ENCODE results near the gene LUC7L3.

Gene LUC7L3

DNA sequence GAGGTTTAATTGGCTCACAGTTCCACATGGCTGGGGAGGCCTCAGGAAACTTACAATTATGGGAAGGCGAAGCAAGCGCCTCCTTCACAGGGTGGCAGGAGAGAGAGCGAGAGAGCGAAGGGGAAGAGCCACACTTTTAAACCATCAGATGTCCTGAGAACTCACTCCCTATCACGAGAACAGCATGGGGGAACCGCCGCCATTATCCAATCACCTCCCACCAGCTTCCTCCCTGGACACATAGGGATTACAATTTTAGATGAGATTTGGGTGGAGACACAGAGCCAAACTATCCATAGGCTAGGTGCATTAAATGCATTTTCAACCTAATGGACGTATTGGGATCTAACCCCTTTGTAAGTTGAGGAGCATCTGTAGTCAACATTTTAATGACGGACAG lies 6.8 kb upstream of the LUC7L3 start:
- H3K36me3 ChIP-seq (ENCODE audit: control insufficient read depth in 2 of 2, insufficient read depth in 1 of 2, low read length in 2 of 2), result no peaks in the 10 kb centered on the region
- H3K4me3 ChIP-seq (ENCODE audit: low read depth, low read length), result no peak overlapping the region
- H3K4me1 ChIP-seq (ENCODE audit: control insufficient read depth, insufficient read depth, low read length), result peaks cover 9% of the 10 kb centered on the region
- CTCF ChIA-PET, result no interaction called here
- no peak overlapping the region for H3K27ac ChIP-seq (ENCODE audit: extremely low read depth, low read depth, low read length)
- POLR2A ChIA-PET, result no interaction called here
- no peaks in the 10 kb centered on the region for H3K9me3 ChIP-seq (ENCODE audit: control insufficient read depth, insufficient read depth, low read depth, low read length)
- TF ChIP-seq ZNF548 (tag by site-specific recombination; IDR thresholded peaks at IDR 0.05), result no peak
- TF ChIP-seq, protein P1, sequence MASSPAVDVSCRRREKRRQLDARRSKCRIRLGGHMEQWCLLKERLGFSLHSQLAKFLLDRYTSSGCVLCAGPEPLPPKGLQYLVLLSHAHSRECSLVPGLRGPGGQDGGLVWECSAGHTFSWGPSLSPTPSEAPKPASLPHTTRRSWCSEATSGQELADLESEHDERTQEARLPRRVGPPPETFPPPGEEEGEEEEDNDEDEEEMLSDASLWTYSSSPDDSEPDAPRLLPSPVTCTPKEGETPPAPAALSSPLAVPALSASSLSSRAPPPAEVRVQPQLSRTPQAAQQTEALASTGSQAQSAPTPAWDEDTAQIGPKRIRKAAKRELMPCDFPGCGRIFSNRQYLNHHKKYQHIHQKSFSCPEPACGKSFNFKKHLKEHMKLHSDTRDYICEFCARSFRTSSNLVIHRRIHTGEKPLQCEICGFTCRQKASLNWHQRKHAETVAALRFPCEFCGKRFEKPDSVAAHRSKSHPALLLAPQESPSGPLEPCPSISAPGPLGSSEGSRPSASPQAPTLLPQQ (tag by site-specific recombination; IDR thresholded peaks at IDR 0.05), result no peak
- no peak for TF ChIP-seq ZNF214 (tag by site-specific recombination; IDR thresholded peaks at IDR 0.05; ENCODE audit: borderline replicate concordance)
- no peak for TF ChIP-seq ZNF404 (tag by site-specific recombination; IDR thresholded peaks at IDR 0.05)
- TF ChIP-seq ZNF664 (tag by site-specific recombination; IDR thresholded peaks at IDR 0.05), result no peak
- TF ChIP-seq ZNF146 (tag by site-specific recombination; IDR thresholded peaks at IDR 0.05), result no peak
- TF ChIP-seq, protein P2, sequence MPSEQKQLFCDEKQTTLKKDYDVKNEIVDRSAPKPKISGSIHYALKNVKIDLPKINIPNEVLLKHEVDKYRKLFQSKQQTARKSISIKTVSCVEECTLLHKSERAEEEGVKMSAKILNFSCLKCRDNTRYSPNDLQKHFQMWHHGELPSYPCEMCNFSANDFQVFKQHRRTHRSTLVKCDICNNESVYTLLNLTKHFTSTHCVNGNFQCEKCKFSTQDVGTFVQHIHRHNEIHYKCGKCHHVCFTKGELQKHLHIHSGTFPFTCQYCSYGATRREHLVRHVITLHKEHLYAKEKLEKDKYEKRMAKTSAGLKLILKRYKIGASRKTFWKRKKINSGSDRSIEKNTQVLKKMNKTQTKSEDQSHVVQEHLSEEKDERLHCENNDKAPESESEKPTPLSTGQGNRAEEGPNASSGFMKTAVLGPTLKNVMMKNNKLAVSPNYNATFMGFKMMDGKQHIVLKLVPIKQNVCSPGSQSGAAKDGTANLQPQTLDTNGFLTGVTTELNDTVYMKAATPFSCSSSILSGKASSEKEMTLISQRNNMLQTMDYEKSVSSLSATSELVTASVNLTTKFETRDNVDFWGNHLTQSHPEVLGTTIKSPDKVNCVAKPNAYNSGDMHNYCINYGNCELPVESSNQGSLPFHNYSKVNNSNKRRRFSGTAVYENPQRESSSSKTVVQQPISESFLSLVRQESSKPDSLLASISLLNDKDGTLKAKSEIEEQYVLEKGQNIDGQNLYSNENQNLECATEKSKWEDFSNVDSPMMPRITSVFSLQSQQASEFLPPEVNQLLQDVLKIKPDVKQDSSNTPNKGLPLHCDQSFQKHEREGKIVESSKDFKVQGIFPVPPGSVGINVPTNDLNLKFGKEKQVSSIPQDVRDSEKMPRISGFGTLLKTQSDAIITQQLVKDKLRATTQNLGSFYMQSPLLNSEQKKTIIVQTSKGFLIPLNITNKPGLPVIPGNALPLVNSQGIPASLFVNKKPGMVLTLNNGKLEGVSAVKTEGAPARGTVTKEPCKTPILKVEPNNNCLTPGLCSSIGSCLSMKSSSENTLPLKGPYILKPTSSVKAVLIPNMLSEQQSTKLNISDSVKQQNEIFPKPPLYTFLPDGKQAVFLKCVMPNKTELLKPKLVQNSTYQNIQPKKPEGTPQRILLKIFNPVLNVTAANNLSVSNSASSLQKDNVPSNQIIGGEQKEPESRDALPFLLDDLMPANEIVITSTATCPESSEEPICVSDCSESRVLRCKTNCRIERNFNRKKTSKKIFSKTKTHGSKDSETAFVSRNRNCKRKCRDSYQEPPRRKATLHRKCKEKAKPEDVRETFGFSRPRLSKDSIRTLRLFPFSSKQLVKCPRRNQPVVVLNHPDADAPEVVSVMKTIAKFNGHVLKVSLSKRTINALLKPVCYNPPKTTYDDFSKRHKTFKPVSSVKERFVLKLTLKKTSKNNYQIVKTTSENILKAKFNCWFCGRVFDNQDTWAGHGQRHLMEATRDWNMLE (tag by site-specific recombination; conservative IDR thresholded peaks at IDR 0.05; ENCODE audit: low read depth), result no peak
- TF ChIP-seq ZNF843 (tag by site-specific recombination; IDR thresholded peaks at IDR 0.05), result no peak
- TF ChIP-seq SP2 (tag by site-specific recombination; IDR thresholded peaks at IDR 0.05), result no peak
- no peak for TF ChIP-seq ZNF521 (tag by site-specific recombination; IDR thresholded peaks at IDR 0.05)
- TF ChIP-seq ZBTB48 (tag by site-specific recombination; IDR thresholded peaks at IDR 0.05), result no peak
- no peak for TF ChIP-seq ZNF274 (IDR thresholded peaks at IDR 0.05; ENCODE audit: low read length)
- TF ChIP-seq ZNF274 (tag by site-specific recombination; IDR thresholded peaks at IDR 0.05; ENCODE audit: borderline replicate concordance), result no peak
- TF ChIP-seq, protein P3, sequence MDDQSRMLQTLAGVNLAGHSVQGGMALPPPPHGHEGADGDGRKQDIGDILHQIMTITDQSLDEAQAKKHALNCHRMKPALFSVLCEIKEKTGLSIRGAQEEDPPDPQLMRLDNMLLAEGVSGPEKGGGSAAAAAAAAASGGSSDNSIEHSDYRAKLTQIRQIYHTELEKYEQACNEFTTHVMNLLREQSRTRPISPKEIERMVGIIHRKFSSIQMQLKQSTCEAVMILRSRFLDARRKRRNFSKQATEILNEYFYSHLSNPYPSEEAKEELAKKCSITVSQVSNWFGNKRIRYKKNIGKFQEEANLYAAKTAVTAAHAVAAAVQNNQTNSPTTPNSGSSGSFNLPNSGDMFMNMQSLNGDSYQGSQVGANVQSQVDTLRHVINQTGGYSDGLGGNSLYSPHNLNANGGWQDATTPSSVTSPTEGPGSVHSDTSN (CRISPR knock-in tag; IDR thresholded peaks at IDR 0.05), result no peak
- no peak for TF ChIP-seq ZNF138 (tag by site-specific recombination; IDR thresholded peaks at IDR 0.05; ENCODE audit: borderline replicate concordance)
- no peak for TF ChIP-seq ZNF335 (tag by site-specific recombination; conservative IDR thresholded peaks at IDR 0.05)
- TF ChIP-seq, protein P4, sequence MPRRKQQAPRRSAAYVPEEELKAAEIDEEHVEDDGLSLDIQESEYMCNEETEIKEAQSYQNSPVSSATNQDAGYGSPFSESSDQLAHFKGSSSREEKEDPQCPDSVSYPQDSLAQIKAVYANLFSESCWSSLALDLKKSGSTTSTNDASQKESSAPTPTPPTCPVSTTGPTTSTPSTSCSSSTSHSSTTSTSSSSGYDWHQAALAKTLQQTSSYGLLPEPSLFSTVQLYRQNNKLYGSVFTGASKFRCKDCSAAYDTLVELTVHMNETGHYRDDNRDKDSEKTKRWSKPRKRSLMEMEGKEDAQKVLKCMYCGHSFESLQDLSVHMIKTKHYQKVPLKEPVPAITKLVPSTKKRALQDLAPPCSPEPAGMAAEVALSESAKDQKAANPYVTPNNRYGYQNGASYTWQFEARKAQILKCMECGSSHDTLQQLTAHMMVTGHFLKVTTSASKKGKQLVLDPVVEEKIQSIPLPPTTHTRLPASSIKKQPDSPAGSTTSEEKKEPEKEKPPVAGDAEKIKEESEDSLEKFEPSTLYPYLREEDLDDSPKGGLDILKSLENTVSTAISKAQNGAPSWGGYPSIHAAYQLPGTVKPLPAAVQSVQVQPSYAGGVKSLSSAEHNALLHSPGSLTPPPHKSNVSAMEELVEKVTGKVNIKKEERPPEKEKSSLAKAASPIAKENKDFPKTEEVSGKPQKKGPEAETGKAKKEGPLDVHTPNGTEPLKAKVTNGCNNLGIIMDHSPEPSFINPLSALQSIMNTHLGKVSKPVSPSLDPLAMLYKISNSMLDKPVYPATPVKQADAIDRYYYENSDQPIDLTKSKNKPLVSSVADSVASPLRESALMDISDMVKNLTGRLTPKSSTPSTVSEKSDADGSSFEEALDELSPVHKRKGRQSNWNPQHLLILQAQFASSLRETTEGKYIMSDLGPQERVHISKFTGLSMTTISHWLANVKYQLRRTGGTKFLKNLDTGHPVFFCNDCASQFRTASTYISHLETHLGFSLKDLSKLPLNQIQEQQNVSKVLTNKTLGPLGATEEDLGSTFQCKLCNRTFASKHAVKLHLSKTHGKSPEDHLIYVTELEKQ (tag by site-specific recombination; IDR thresholded peaks at IDR 0.05; ENCODE audit: borderline replicate concordance), result no peak
- TF ChIP-seq ZNF426 (tag by site-specific recombination; IDR thresholded peaks at IDR 0.05), result no peak
- TF ChIP-seq ZNF157 (tag by site-specific recombination; IDR thresholded peaks at IDR 0.05), result no peak
